Naive thymus-derived CD4-positive, alpha-beta T cell (primary cell): Measurements from ENCODE around the gene RNF39. TPM values are rescaled to one million over a fixed set of nuclear protein-coding genes. Genes with fewer than 3 reads are reported as not detected.
"Not testable (repeated sequence)": the region's sequence is repeated elsewhere in the genome, so short reads cannot be mapped to it uniquely, and the experiment has no call there.

Experiments used
- ATAC-seq: fragments of 150-1000 bp; cut with Tn5 transposase; 2 replicates; pipeline ENCODE4 v1.10.0; 2021; ENCODE audit warnings: mild to moderate bottlenecking, moderate library complexity
- CTCF ChIA-PET: fragments of 350-600 bp; sonication (Branson Sonifier 250); formaldehyde crosslinking; loops from one replicate; lab custom pipeline; 2021; ENCODE audit warnings: antibody characterized with exemption; lab: Charles Lee
- POLR2A ChIA-PET: fragments of 350-600 bp; sonication (Branson Sonifier 250); formaldehyde crosslinking; loops from one replicate; lab custom pipeline; 2021; ENCODE audit warnings: antibody characterized with exemption, inconsistent platforms; lab: Charles Lee
- DNase-seq, 9 donors: peaks; one replicate each; pipeline versions ENCODE4 v3.0.0 to v3.0.0-alpha.2; 2020 to 2022; ENCODE audit warnings: mixed read lengths in 1 of 9
- H3K27ac ChIP-seq: one replicate; pipeline ENCODE4 v1.7.0; 2013; ENCODE audit warnings: mild to moderate bottlenecking, low read depth, low read length, moderate library complexity
- H3K27me3 ChIP-seq, 2 donors: one replicate each; pipeline ENCODE4 v1.7.0; 2013; ENCODE audit warnings: low read length in 2 of 2, mild to moderate bottlenecking in 2 of 2, moderate library complexity in 2 of 2; ENCODE audit not compliant: control insufficient read depth in 2 of 2, insufficient read depth in 2 of 2
- H3K36me3 ChIP-seq, 3 experiments: 1 replicate in 2 of 3; 2 replicates in 1 of 3; pipeline ENCODE4 v1.7.0; 2013; ENCODE audit warnings: low read length in 3 of 3, mild to moderate bottlenecking in 3 of 3, moderate library complexity in 1 of 3; ENCODE audit not compliant: insufficient read depth in 3 of 3, control insufficient read depth in 2 of 3
- H3K4me1 ChIP-seq, 2 donors: one replicate each; pipeline ENCODE4 v1.7.0; 2013; ENCODE audit warnings: low read length in 2 of 2, mild to moderate bottlenecking in 2 of 2, moderate library complexity in 1 of 2; ENCODE audit not compliant: control insufficient read depth in 2 of 2, insufficient read depth in 2 of 2
- H3K4me3 ChIP-seq: 2 replicates; pipeline ENCODE4 v1.7.0; 2013; ENCODE audit warnings: mild to moderate bottlenecking, low read length
- H3K9me3 ChIP-seq, 3 experiments: 1 replicate in 2 of 3; 2 replicates in 1 of 3; pipeline ENCODE4 v1.7.0; 2013; ENCODE audit warnings: low read length in 3 of 3; ENCODE audit not compliant: control insufficient read depth in 2 of 3
- H3K27ac Mint-ChIP-seq, 9 donors: one replicate each; pipeline ENCODE4 v1.8.0; 2020 to 2022; ENCODE audit warnings: mixed read lengths in 9 of 9, mild to moderate bottlenecking in 8 of 9, moderate library complexity in 5 of 9, inconsistent platforms in 2 of 9
- H3K27me3 Mint-ChIP-seq, 5 donors: one replicate each; pipeline ENCODE4 v1.8.0; 2021 to 2022; ENCODE audit warnings: mixed read lengths in 5 of 5, mild to moderate bottlenecking in 1 of 5
- H3K36me3 Mint-ChIP-seq, 5 donors: one replicate each; pipeline ENCODE4 v1.8.0; 2020 to 2022; ENCODE audit warnings: mixed read lengths in 5 of 5, mild to moderate bottlenecking in 3 of 5, inconsistent platforms in 1 of 5
- H3K4me1 Mint-ChIP-seq, 7 donors: one replicate each; pipeline ENCODE4 v1.8.0; 2020 to 2022; ENCODE audit warnings: mixed read lengths in 7 of 7, mild to moderate bottlenecking in 3 of 7, inconsistent platforms in 1 of 7
- H3K4me3 Mint-ChIP-seq, 10 donors: one replicate each; pipeline ENCODE4 v1.8.0; 2020 to 2022; ENCODE audit warnings: mild to moderate bottlenecking in 10 of 10, mixed read lengths in 10 of 10, moderate library complexity in 6 of 10, inconsistent platforms in 2 of 10
- H3K9me3 Mint-ChIP-seq, 11 donors: one replicate each; pipeline ENCODE4 v1.8.0; 2020 to 2022; ENCODE audit warnings: mixed read lengths in 11 of 11, mild to moderate bottlenecking in 4 of 11, inconsistent platforms in 1 of 11, moderate library complexity in 1 of 11
- intact Hi-C, 2 donors: fragments of 100-400 bp; cut with micrococcal nuclease; formaldehyde crosslinking; loops; one replicate each; pipeline ENCODE4 v1.15.1; 2023
- polyA plus RNA-seq, 2 donors: library from polyadenylated mRNA; unstranded; fragments of 300-500 nt; fragmentation: Illumina TruSeq; gene quantifications; one replicate each; pipeline ENCODE4 v1.2.3, GENCODE V29; 2021
- total RNA-seq, 6 experiments: library from RNA in 5 of 6; stranded (reverse) in 5 of 6; gene quantifications; 1 replicate in 5 of 6; 2 replicates in 1 of 6; pipeline ENCODE4 v1.2.3 and lab custom pipeline; 2021 to 2026

RNF39 gene
- total and polyA plus RNA-seq, 7 experiments from 2014 or later = 0.33 TPM; not detected in 6

- ATAC-seq (no peak), DNase-seq (no peak)
- no peak overlapping the region for H3K27ac Mint-ChIP-seq
- intact Hi-C loops = no loop called here
- peaks cover 0 to 10% (median 0%) of the 10 kb centered on the region in 7 donors for H3K4me1 Mint-ChIP-seq
- peaks cover 0 to 10% (median 0%) of the 10 kb centered on the region in 3 experiments for H3K36me3 ChIP-seq
- H3K9me3 Mint-ChIP-seq = no peaks in the 10 kb centered on the region
- no peak overlapping the region for H3K4me3 Mint-ChIP-seq
- ChIA-PET POLR2A (no interaction called here), CTCF (no interaction called here)
- H3K27me3 ChIP-seq = no peaks in the 10 kb centered on the region
- no peaks in the 10 kb centered on the region for H3K27me3 Mint-ChIP-seq
- H3K36me3 Mint-ChIP-seq = peaks cover 10 to 56% (median 18%) of the 10 kb centered on the region in 5 donors
- H3K4me3 ChIP-seq = no peak overlapping the region
- H3K9me3 ChIP-seq = no peaks in the 10 kb centered on the region
- H3K4me1 ChIP-seq = no peaks in the 10 kb centered on the region
- no peak overlapping the region for H3K27ac ChIP-seq
These were observed 44.2 kb downstream of the RNF39 start for GRCh38 chr6:30031381-30031780.

GRCh38 chr6:30029588-30029987 is 46.0 kb downstream of the RNF39 start:
- ChIA-PET CTCF (interaction anchor here (0.7 kb wide), 1 partner anchor 60 kb away, joined by 3 read pairs; no protein-coding TSS in a partner anchor), POLR2A (no interaction called here)
- Mint-ChIP-seq H3K4me3 (no peak overlapping the region), H3K9me3 (no peaks in the 10 kb centered on the region), H3K4me1 (peaks cover 0 to 6% (median 0%) of the 10 kb centered on the region in 7 donors), H3K27ac (peak overlapping the region in 1 of 9 donors; percentile 60), H3K36me3 (peaks cover 4 to 44% (median 8%) of the 10 kb centered on the region in 5 donors), H3K27me3 (no peaks in the 10 kb centered on the region)
- Histone ChIP-seq H3K27ac (no peak overlapping the region), H3K27me3 (no peaks in the 10 kb centered on the region), H3K4me3 (no peak overlapping the region), H3K4me1 (no peaks in the 10 kb centered on the region), H3K36me3 (peaks cover 0 to 6% (median 0%) of the 10 kb centered on the region in 3 experiments), H3K9me3 (no peaks in the 10 kb centered on the region)
- intact Hi-C loops = no loop called here
- no peak for DNase-seq
- no peak for ATAC-seq

- Mint-ChIP-seq H3K4me3 (no peak overlapping the region), H3K9me3 (no peaks in the 10 kb centered on the region), H3K27me3 (no peaks in the 10 kb centered on the region), H3K27ac (no peak overlapping the region), H3K36me3 (peaks cover 0 to 26% (median 5%) of the 10 kb centered on the region in 5 donors), H3K4me1 (peaks cover 0 to 6% (median 0%) of the 10 kb centered on the region in 7 donors)
- Histone ChIP-seq H3K9me3 (no peaks in the 10 kb centered on the region), H3K27ac (no peak overlapping the region), H3K27me3 (no peaks in the 10 kb centered on the region), H3K36me3 (peaks cover 0 to 7% (median 0%) of the 10 kb centered on the region in 3 experiments), H3K4me3 (no peak overlapping the region), H3K4me1 (no peaks in the 10 kb centered on the region)
- ATAC-seq (no peak), DNase-seq (no peak)
- ChIA-PET CTCF (interaction anchor here (0.7 kb wide), 1 partner anchor 153 kb away, joined by 3 read pairs; no protein-coding TSS in a partner anchor), POLR2A (no interaction called here)
- intact Hi-C loops = no loop called here
These were observed 50.4 kb downstream of the RNF39 start for GRCh38 chr6:30025186-30025585.

GRCh38 chr6:30022712-30023111 is 52.9 kb downstream of the RNF39 start:
- DNase-seq, H3K27me3 Mint-ChIP-seq, H3K9me3 ChIP-seq, H3K4me3 Mint-ChIP-seq, H3K27ac Mint-ChIP-seq, H3K27ac ChIP-seq, H3K4me1 Mint-ChIP-seq, H3K27me3 ChIP-seq, CTCF ChIA-PET, ATAC-seq, H3K9me3 Mint-ChIP-seq, H3K4me1 ChIP-seq, intact Hi-C loops, H3K4me3 ChIP-seq: not testable (repeated sequence)
- H3K36me3 ChIP-seq = peaks cover 0 to 15% (median 0%) of the 10 kb centered on the region in 3 experiments
- peaks cover 0 to 32% (median 10%) of the 10 kb centered on the region in 5 donors for H3K36me3 Mint-ChIP-seq
- POLR2A ChIA-PET = interaction anchor here (0.6 to 0.9 kb wide), 2 partner anchors 31 to 169 kb away, joined by 4 read pairs; no protein-coding TSS in a partner anchor

GRCh38 chr6:30022189-30022588 is 53.4 kb downstream of the RNF39 start:
- Histone ChIP-seq H3K36me3 (peaks cover 0 to 15% (median 0%) of the 10 kb centered on the region in 3 experiments), H3K4me3 (no peak overlapping the region), H3K4me1 (no peaks in the 10 kb centered on the region), H3K27ac (no peak overlapping the region), H3K27me3 (no peaks in the 10 kb centered on the region), H3K9me3 (no peaks in the 10 kb centered on the region)
- ATAC-seq (no peak), DNase-seq (no peak)
- POLR2A ChIA-PET = interaction anchor here (0.6 kb wide), 1 partner anchor 31 kb away, joined by 4 read pairs; no protein-coding TSS in a partner anchor
- no peaks in the 10 kb centered on the region for H3K9me3 Mint-ChIP-seq
- intact Hi-C loops = no loop called here
- no peaks in the 10 kb centered on the region for H3K27me3 Mint-ChIP-seq
- H3K4me3 Mint-ChIP-seq = no peak overlapping the region
- H3K27ac Mint-ChIP-seq = no peak overlapping the region
- peaks cover 0 to 36% (median 10%) of the 10 kb centered on the region in 5 donors for H3K36me3 Mint-ChIP-seq
- CTCF ChIA-PET = no interaction called here
- peaks cover 0 to 6% (median 0%) of the 10 kb centered on the region in 7 donors for H3K4me1 Mint-ChIP-seq

GRCh38 chr6:30020626-30021025 is 54.9 kb downstream of the RNF39 start:
- CTCF ChIA-PET = no interaction called here
- Histone ChIP-seq H3K27me3 (no peaks in the 10 kb centered on the region), H3K36me3 (peaks cover 0 to 15% (median 0%) of the 10 kb centered on the region in 3 experiments), H3K9me3 (no peaks in the 10 kb centered on the region), H3K4me3 (no peak overlapping the region), H3K4me1 (no peaks in the 10 kb centered on the region), H3K27ac (no peak overlapping the region)
- H3K27ac Mint-ChIP-seq = no peak overlapping the region
- H3K9me3 Mint-ChIP-seq = no peaks in the 10 kb centered on the region
- DNase-seq (no peak), ATAC-seq (no peak)
- H3K4me3 Mint-ChIP-seq = no peak overlapping the region
- POLR2A ChIA-PET = interaction anchor here (1.2 kb wide), 1 partner anchor 46 kb away, joined by 3 read pairs; no protein-coding TSS in a partner anchor
- peaks cover 0 to 27% (median 10%) of the 10 kb centered on the region in 5 donors for H3K36me3 Mint-ChIP-seq
- peaks cover 0 to 2% (median 0%) of the 10 kb centered on the region in 7 donors for H3K4me1 Mint-ChIP-seq
- intact Hi-C loops = no loop called here
- H3K27me3 Mint-ChIP-seq = no peaks in the 10 kb centered on the region
